DND-41 (cell line): ENCODE data around the gene HAUS7.

Experiments used
- ATAC-seq: fragments of 200-7000 bp; cut with Tn5 transposase; 3 replicates; pipeline ENCODE4 v1.9.1; 2021; ENCODE audit warnings: low read depth; ENCODE audit not compliant: insufficient read depth
- DNase-seq: peaks from one replicate; pipeline ENCODE4 v3.0.0-alpha.2; 2020
- H2AFZ ChIP-seq: 2 replicates; pipeline ENCODE4 v1.6.0; 2012; ENCODE audit warnings: low read depth, low read length
- H3K27ac ChIP-seq: 2 replicates; pipeline ENCODE4 v1.5.1; 2012; ENCODE audit warnings: low read length, inconsistent platforms
- H3K27me3 ChIP-seq: fragments of 200-600 bp; sonication (generic); 2 replicates; pipeline ENCODE4 v1.6.0; 2012; ENCODE audit warnings: low read length, mild to moderate bottlenecking, inconsistent platforms; ENCODE audit not compliant: insufficient read depth, poor library complexity
- H3K36me3 ChIP-seq: 2 replicates; pipeline ENCODE4 v1.5.1; 2012; ENCODE audit warnings: low read length, inconsistent platforms; ENCODE audit not compliant: insufficient read depth
- H3K4me1 ChIP-seq: 2 replicates; pipeline ENCODE4 v1.5.1; 2012; ENCODE audit warnings: mild to moderate bottlenecking, low read length; ENCODE audit not compliant: insufficient read depth
- H3K4me2 ChIP-seq: 2 replicates; pipeline ENCODE4 v1.6.0; 2012; ENCODE audit warnings: mild to moderate bottlenecking, moderate library complexity, low read length, inconsistent platforms; ENCODE audit not compliant: insufficient read depth
- H3K4me3 ChIP-seq, 2 experiments: fragments of 200-600 bp in 1 of 2; shearing (Covaris generic) in 1 of 2; 2 replicates each; pipeline ENCODE4 v1.5.1; 2012 to 2016; ENCODE audit warnings: inconsistent platforms in 2 of 2, low read length in 2 of 2, mild to moderate bottlenecking in 2 of 2, low read depth in 1 of 2, moderate library complexity in 1 of 2
- H3K79me2 ChIP-seq: 2 replicates; pipeline ENCODE4 v1.6.0; 2012; ENCODE audit warnings: low read length, inconsistent platforms; ENCODE audit not compliant: insufficient read depth
- H3K9ac ChIP-seq: 2 replicates; pipeline ENCODE4 v1.6.0; 2012; ENCODE audit warnings: low read depth, mild to moderate bottlenecking, inconsistent platforms, low read length, moderate library complexity
- H3K9me3 ChIP-seq: 2 replicates; pipeline ENCODE4 v1.5.1; 2012; ENCODE audit warnings: low read length, moderate library complexity, mild to moderate bottlenecking, inconsistent platforms; ENCODE audit not compliant: insufficient read depth, severe bottlenecking
- H4K20me1 ChIP-seq: 2 replicates; pipeline ENCODE4 v1.6.0; 2012; ENCODE audit warnings: low read length; ENCODE audit not compliant: insufficient read depth
- EZH2 ChIP-seq: IDR thresholded peaks from 3 replicates; pipeline ENCODE4 v1.6.1; 2012; ENCODE audit warnings: borderline replicate concordance, low read depth, mild to moderate bottlenecking, moderate library complexity, low read length, inconsistent platforms; ENCODE audit not compliant: severe bottlenecking
- TF ChIP-seq, protein P1 (sequence below): IDR thresholded peaks from 2 replicates; pipeline ENCODE4 v1.5.1; 2012; ENCODE audit warnings: borderline replicate concordance, low read length, moderate library complexity, mild to moderate bottlenecking; ENCODE audit not compliant: poor library complexity, severe bottlenecking; ENCODE audit errors: extremely low read depth

HAUS7 gene

DNA sequence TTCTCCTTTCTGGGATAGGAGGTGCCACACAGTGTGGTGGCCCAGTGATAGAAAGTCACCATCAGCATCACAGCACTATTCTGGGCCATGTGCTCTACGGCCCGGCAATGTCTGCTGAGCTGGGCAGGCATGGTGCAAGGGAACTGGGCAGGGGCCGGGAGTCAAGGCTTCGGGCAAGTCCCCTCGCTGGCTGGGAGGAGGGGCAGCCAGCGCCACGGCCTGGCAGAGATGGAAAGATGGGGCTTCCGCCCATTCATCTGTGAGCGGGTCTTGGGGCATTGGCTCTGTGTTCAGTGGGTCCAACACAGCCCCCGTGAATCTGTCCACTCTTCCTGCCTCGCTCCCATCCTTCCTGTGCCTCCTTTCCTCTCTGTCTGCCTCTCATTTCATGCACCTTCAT is 40.0 kb upstream of the HAUS7 start:
- TF ChIP-seq EZH2, result no peak
- TF ChIP-seq, protein P1, sequence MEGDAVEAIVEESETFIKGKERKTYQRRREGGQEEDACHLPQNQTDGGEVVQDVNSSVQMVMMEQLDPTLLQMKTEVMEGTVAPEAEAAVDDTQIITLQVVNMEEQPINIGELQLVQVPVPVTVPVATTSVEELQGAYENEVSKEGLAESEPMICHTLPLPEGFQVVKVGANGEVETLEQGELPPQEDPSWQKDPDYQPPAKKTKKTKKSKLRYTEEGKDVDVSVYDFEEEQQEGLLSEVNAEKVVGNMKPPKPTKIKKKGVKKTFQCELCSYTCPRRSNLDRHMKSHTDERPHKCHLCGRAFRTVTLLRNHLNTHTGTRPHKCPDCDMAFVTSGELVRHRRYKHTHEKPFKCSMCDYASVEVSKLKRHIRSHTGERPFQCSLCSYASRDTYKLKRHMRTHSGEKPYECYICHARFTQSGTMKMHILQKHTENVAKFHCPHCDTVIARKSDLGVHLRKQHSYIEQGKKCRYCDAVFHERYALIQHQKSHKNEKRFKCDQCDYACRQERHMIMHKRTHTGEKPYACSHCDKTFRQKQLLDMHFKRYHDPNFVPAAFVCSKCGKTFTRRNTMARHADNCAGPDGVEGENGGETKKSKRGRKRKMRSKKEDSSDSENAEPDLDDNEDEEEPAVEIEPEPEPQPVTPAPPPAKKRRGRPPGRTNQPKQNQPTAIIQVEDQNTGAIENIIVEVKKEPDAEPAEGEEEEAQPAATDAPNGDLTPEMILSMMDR, result no peak
- Histone ChIP-seq H3K4me1 (0 out of 2 replicates have a peak, but pooled peaks cover 4% of the 10 kb centered on the region), H3K9ac (no peak overlapping the region), H4K20me1 (no peaks in the 10 kb centered on the region), H3K27me3 (no peaks in the 10 kb centered on the region), H3K79me2 (no peaks in the 10 kb centered on the region), H3K36me3 (no peaks in the 10 kb centered on the region), H3K9me3 (no peaks in the 10 kb centered on the region), H3K27ac (no peak overlapping the region), H2AFZ (no peak overlapping the region), H3K4me3 (no peak overlapping the region), H3K4me2 (no peak overlapping the region)
- DNase-seq, result no peak
- no peak for ATAC-seq

DNA sequence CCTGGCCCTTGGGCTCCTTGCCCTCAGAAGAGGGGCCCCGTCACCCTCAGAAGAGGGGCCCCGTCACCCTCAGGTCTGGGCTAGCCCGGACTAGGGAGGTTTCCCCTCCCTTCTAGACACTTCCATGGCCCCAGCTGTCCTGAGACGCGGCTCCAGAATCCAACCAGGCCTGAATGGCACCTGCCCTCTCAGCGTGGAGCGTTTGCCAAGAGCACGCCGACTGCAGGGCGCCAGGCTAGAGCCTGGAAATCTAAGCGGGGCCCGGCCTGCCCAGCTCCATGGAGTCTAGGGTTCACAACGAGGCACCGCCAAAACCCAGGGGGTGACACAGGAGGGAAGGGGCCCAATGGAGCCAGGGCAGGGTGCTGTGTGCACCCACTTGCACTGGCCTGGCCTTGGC is 39.2 kb upstream of the HAUS7 start:
- H4K20me1 ChIP-seq, result no peaks in the 10 kb centered on the region
- H3K9me3 ChIP-seq, result no peaks in the 10 kb centered on the region
- no peaks in the 10 kb centered on the region for H3K79me2 ChIP-seq
- H3K27me3 ChIP-seq, result no peaks in the 10 kb centered on the region
- H3K9ac ChIP-seq, result no peak overlapping the region
- H3K4me2 ChIP-seq, result no peak overlapping the region
- ATAC-seq (no peak), DNase-seq (no peak)
- no peak overlapping the region for H3K27ac ChIP-seq
- H3K4me1 ChIP-seq, result 0 out of 2 replicates have a peak, but pooled peaks cover 4% of the 10 kb centered on the region
- H2AFZ ChIP-seq, result no peak overlapping the region
- TF ChIP-seq EZH2, result no peak
- TF ChIP-seq, protein P1, result no peak
- H3K36me3 ChIP-seq, result no peaks in the 10 kb centered on the region
- no peak overlapping the region for H3K4me3 ChIP-seq

DNA sequence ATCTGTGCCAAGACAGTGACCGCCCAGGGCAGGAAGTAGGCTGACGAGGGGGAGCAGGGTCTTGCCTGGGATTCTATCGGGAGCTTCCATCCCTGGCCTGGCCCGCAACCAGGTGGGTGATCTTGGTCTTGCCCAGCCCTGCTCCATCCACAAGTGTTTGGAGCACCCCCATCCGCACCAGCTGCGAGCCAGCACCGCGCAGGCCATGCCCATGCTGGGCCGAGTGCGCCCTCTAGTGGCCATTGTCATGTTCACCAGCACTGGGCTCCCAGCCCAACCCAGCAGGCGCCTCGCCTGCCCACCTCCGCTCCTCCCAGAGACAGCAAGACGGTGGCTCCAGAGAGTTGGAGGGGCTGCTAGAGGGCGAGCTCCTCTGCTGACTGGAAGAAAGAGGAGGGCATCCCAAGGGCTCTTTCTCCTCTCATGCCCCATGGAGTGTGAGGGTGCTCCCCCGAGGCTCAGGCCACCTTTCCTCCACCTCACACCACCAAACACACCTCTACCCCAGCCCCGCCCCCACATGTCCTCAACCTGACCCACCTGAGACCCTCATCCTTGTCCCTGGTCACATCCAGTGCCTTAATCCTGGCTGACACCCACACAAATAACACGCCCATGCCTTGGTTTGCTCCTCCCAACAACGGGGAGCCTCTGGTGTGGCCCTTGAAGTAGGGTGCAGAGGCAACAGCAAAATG is 37.3 kb upstream of the HAUS7 start:
- peak overlapping the region; percentile 43; the same call in 1 of the 2 replicates for H3K4me2 ChIP-seq
- no peaks in the 10 kb centered on the region for H3K36me3 ChIP-seq
- no peak overlapping the region for H3K27ac ChIP-seq
- no peaks in the 10 kb centered on the region for H3K9me3 ChIP-seq
- H3K79me2 ChIP-seq, result no peaks in the 10 kb centered on the region
- H3K4me1 ChIP-seq, result 0 out of 2 replicates have a peak, but pooled peaks cover 4% of the 10 kb centered on the region
- peak; percentile 78 for DNase-seq
- H3K4me3 ChIP-seq, result no peak overlapping the region
- no peaks in the 10 kb centered on the region for H3K27me3 ChIP-seq
- peak; percentile 99 for ATAC-seq
- no peak for TF ChIP-seq EZH2
- TF ChIP-seq, protein P1, result peak; percentile 86
- no peaks in the 10 kb centered on the region for H4K20me1 ChIP-seq
- H2AFZ ChIP-seq, result no peak overlapping the region
- H3K9ac ChIP-seq, result no peak overlapping the region

DNA sequence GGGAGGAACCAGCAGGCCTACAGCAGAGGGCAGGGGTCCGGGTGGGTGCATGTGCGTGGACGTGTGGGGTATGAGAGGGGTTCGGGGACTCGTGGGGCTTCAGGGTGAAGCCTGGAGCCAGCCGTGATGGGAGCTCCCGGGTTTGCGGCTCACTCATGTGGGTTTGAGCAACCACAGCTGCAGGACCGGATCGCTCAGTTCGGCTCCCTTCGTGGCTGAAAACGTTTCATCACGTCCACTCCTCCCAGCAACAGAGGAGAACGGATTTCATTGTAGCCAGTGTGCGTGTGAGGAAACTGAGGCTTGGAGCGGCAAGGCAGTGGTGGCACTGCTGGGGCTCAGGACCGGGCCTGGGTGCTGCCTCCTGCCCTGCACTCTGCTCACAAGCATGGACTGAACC is 35.0 kb upstream of the HAUS7 start:
- Histone ChIP-seq H3K27ac (no peak overlapping the region), H3K9me3 (no peaks in the 10 kb centered on the region), H4K20me1 (no peaks in the 10 kb centered on the region), H3K4me1 (0 out of 2 replicates have a peak, but pooled peaks cover 4% of the 10 kb centered on the region), H3K36me3 (no peaks in the 10 kb centered on the region), H3K9ac (no peak overlapping the region), H3K27me3 (no peaks in the 10 kb centered on the region), H3K4me3 (no peak overlapping the region), H2AFZ (no peak overlapping the region), H3K79me2 (no peaks in the 10 kb centered on the region), H3K4me2 (no peak overlapping the region)
- TF ChIP-seq, protein P1, result no peak
- no peak for TF ChIP-seq EZH2
- no peak for ATAC-seq
- no peak for DNase-seq
